Effector memory CD8-positive, alpha-beta T cell (primary cell): ENCODE results near the gene CDKAL1.
A peak's percentile ranks its signal among the peaks of the same experiment; 100 is the strongest.

Experiments
- ATAC-seq: fragments of 150-1000 bp; cut with Tn5 transposase; replicated peaks from 2 replicates; pipeline ENCODE4 v1.10.0; 2021; ENCODE audit warnings: mild to moderate bottlenecking, moderate library complexity
- DNase-seq, 3 experiments: peaks; one replicate each; pipeline ENCODE4 v3.0.0; 2021
- H3K27ac Mint-ChIP-seq, 2 donors: one replicate each; pipeline ENCODE4 v1.8.0; 2022; ENCODE audit warnings: mild to moderate bottlenecking in 2 of 2, mixed read lengths in 2 of 2, moderate library complexity in 2 of 2
- H3K27me3 Mint-ChIP-seq, 2 donors: one replicate each; pipeline ENCODE4 v1.8.0; 2022; ENCODE audit warnings: mixed read lengths in 2 of 2
- H3K36me3 Mint-ChIP-seq: one replicate; pipeline ENCODE4 v1.8.0; 2022; ENCODE audit warnings: mild to moderate bottlenecking, moderate library complexity, mixed read lengths; ENCODE audit not compliant: insufficient read depth
- H3K4me1 Mint-ChIP-seq, 2 donors: one replicate each; pipeline ENCODE4 v1.8.0; 2022; ENCODE audit warnings: low read depth in 2 of 2, mixed read lengths in 2 of 2
- H3K4me3 Mint-ChIP-seq, 2 donors: one replicate each; pipeline ENCODE4 v1.8.0; 2022; ENCODE audit warnings: mild to moderate bottlenecking in 2 of 2, mixed read lengths in 2 of 2, moderate library complexity in 2 of 2
- H3K9me3 Mint-ChIP-seq, 2 donors: one replicate each; pipeline ENCODE4 v1.8.0; 2022; ENCODE audit warnings: mixed read lengths in 2 of 2

The CDKAL1 gene

DNA sequence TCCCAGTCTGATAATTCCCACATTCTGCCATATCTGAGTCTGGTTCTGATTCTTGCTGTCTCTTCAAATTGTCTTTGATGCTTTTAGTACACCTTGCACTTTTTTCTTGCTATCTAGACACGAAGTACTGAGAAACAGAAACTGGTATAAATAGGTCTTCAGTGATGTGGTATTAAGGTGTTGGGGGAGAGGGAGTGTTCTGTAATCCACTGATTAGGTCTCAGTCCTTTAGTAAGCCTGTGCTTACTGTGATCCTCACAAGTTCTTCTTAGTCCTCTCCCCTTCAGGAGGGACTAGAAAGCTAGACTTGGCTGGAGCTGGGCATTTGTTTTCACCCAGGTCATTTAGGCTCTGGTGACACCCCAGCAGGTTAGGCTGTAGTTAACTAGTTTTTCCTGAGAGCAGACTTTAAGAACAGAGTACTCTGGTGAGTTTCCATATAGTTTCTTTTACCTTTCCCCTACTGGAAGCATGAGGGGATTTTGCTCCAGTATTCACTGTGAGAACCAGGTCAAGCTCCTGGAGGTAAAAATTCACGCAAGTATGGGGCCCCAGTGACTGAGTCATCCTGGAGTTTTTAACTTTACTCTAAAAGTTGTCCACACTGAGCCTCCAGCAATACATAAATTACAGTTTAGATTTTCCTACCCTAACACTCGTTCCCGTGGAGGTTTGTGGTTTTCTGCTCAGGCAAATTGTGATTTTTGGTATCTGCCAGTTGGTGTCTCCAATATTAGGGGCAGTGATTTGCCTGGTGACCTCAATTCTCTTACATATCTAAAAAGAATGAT is 154.6 kb downstream of the CDKAL1 start:
- DNase-seq (no peak), ATAC-seq (peak; percentile 74)
- Mint-ChIP-seq H3K4me3 (no peak overlapping the region), H3K27ac (peak overlapping the region in 1 of 2 donors; percentile 20), H3K9me3 (no peaks in the 10 kb centered on the region), H3K4me1 (peaks cover 10 to 38% of the 10 kb centered on the region in 2 donors), H3K36me3 (no peaks in the 10 kb centered on the region), H3K27me3 (no peaks in the 10 kb centered on the region)

DNA sequence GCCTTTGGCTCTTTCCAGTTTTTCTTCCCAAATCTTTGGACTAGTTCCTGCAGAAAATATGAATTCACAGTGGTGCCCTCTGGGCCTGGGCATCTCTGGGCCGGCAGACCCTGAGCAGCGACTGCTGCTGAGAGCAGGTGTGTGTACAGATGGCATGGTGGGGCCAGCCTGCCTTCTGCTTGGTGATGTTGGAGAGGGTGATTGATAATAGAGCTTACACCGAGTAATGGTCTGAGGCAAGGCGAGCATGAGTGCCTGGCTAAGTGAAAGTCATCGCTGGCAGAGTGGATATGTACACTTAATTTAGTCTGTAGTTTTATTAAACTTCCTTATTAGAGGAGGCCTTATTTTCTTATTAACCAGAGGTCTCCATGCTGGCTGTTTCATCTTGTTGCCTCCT is 156.9 kb downstream of the CDKAL1 start:
- H3K27me3 Mint-ChIP-seq = no peaks in the 10 kb centered on the region
- DNase-seq = no peak
- H3K4me3 Mint-ChIP-seq = no peak overlapping the region
- peaks cover 13 to 36% of the 10 kb centered on the region in 2 donors for H3K4me1 Mint-ChIP-seq
- H3K9me3 Mint-ChIP-seq = no peaks in the 10 kb centered on the region
- ATAC-seq = no peak
- no peak overlapping the region for H3K27ac Mint-ChIP-seq
- H3K36me3 Mint-ChIP-seq = no peaks in the 10 kb centered on the region

DNA sequence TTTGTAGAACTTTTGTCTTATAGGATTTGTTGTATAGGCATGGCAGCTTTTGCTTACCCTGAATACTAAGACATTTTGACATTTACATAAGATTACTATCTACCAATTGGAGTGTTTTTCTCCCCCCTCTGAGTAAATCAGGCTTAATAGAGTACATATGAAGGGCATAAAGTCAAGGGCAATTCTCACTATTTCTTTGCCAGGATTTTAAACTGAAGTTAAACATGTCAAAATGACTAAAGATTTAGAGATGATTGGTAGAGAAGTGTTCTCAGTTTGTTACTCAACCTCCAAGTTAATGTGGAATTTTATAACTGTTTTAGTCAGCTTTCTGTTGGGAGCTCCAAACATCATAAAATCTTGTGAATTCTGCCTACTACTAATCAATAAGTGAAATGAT is 157.8 kb downstream of the CDKAL1 start:
- ATAC-seq (no peak), DNase-seq (no peak)
- H3K36me3 Mint-ChIP-seq = no peaks in the 10 kb centered on the region
- no peaks in the 10 kb centered on the region for H3K27me3 Mint-ChIP-seq
- H3K4me3 Mint-ChIP-seq = no peak overlapping the region
- peaks cover 16 to 39% of the 10 kb centered on the region in 2 donors for H3K4me1 Mint-ChIP-seq
- no peak overlapping the region for H3K27ac Mint-ChIP-seq
- no peaks in the 10 kb centered on the region for H3K9me3 Mint-ChIP-seq

DNA sequence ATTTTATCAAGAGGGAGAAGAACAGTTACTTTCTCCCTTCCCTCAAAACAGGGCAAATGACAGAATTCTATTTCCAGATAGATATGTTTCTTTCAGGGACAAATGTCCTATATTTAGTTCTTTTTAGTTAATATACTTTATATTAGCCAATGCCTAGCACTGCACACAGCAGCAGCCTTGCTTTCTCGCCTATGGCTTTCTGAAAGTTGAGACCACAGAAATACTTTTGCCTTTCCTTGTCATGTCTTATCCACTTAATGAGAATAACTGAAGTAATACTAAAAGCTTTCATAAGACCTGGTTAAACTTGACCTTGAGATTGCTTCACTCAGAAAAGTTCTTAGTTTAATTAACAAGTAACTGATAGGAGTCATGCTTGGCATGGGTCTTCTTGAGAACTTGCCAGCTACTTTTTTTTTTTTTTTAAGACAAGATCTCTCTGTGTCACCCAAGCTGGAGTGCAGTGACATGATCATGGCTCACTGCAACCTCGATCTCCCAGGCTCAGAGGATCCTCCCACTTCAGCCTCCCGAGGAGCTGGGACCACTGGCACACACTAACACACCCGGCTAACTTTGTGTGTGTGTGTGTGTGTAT is 159.3 kb downstream of the CDKAL1 start:
- no peaks in the 10 kb centered on the region for H3K36me3 Mint-ChIP-seq
- no peaks in the 10 kb centered on the region for H3K9me3 Mint-ChIP-seq
- no peak for ATAC-seq
- no peak for DNase-seq
- H3K4me3 Mint-ChIP-seq = no peak overlapping the region
- no peaks in the 10 kb centered on the region for H3K27me3 Mint-ChIP-seq
- H3K4me1 Mint-ChIP-seq = peaks cover 13 to 41% of the 10 kb centered on the region in 2 donors
- H3K27ac Mint-ChIP-seq = no peak overlapping the region

DNA sequence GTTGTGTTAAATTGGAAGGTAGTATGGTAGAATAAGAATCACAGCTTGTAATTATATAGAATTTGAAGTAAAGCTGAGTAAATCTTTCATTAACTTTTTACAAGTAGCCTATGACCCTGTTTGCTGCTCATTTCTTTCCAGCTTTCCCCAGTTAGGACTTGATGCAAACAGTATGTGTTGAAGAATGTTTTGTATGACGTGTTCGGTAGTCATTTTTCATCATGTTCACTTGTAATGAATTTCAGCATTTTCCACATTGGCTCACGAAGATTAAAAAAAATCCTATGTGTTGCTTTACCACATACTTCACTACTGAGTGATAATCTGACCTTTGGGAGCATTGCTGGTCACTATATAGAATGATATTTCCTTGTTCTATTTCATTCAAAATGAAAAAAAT is 162.4 kb downstream of the CDKAL1 start:
- H3K27ac Mint-ChIP-seq = no peak overlapping the region

DNA sequence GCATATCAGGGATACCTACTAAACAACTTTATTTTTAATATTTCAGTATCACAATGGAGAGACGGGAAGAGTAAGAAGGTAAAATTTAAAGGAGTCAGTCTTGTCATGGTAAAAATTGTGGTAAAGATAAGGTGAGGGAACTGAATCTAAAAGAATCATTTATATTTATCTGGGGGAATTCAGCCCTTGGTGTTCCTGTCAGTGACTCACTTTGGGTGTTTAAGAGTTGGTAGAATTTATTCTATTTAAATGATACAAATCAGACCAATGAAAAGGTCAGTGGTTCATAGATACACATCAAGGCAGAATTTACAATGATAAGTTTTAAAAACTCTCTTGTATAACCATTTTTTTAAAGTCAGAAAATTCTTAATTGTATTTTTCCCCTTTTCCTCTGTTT is 164.4 kb downstream of the CDKAL1 start:
- Mint-ChIP-seq H3K36me3 (no peaks in the 10 kb centered on the region), H3K27ac (no peak overlapping the region), H3K9me3 (no peaks in the 10 kb centered on the region), H3K4me1 (peaks cover 22 to 33% of the 10 kb centered on the region in 2 donors), H3K4me3 (no peak overlapping the region), H3K27me3 (no peaks in the 10 kb centered on the region)
- DNase-seq (no peak), ATAC-seq (no peak)

More for the DNA sequence above, 162.4 kb downstream of the CDKAL1 start:
- DNase-seq = no peak
- no peaks in the 10 kb centered on the region for H3K27me3 Mint-ChIP-seq
- H3K36me3 Mint-ChIP-seq = no peaks in the 10 kb centered on the region
- ATAC-seq = no peak
- peaks cover 10 to 36% of the 10 kb centered on the region in 2 donors for H3K4me1 Mint-ChIP-seq
- H3K4me3 Mint-ChIP-seq = no peak overlapping the region
- no peaks in the 10 kb centered on the region for H3K9me3 Mint-ChIP-seq

DNA sequence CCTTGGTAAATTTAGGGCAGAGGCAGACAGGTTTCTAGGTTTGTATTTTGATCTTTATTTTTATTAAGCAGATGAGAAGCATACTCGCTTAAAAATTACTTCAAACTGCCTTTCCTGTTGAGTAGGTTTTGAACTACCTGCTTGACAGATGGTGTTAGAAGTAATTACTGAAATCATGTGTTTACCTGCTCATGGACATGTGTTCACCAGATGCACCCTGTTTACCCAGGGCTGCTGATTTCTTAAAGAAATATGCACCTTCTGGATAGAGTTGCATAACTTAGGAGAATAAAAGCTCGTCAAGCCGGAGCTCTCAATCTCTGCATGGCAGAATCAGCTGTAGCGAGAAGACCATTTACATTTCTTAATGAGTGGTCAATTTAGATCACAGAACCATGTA is 165.1 kb downstream of the CDKAL1 start:
- no peak for DNase-seq
- no peaks in the 10 kb centered on the region for H3K9me3 Mint-ChIP-seq
- no peak for ATAC-seq
- H3K36me3 Mint-ChIP-seq = no peaks in the 10 kb centered on the region
- no peak overlapping the region for H3K27ac Mint-ChIP-seq
- no peaks in the 10 kb centered on the region for H3K27me3 Mint-ChIP-seq
- peaks cover 22 to 39% of the 10 kb centered on the region in 2 donors for H3K4me1 Mint-ChIP-seq
- no peak overlapping the region for H3K4me3 Mint-ChIP-seq

DNA sequence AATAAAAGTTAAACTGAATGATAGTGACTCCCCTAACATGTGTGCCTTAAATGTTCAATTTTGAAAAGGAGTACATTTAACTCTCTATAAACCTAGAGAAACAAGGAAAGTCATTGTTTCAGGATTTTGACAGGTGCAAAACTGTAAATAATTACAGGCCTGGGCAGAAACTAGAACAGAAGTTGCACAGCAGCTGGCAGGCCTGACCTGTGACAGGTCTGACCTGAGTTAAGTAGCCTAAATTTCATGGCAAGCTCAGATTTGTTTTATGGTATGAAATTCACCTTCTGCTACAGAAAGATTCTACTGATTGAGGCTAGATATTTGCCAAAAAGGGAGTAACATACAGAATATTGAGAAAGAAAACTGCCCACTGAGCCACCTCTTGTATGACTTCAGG is 166.1 kb downstream of the CDKAL1 start:
- Mint-ChIP-seq H3K27me3 (no peaks in the 10 kb centered on the region), H3K36me3 (no peaks in the 10 kb centered on the region), H3K9me3 (no peaks in the 10 kb centered on the region), H3K4me1 (peaks cover 20 to 34% of the 10 kb centered on the region in 2 donors), H3K27ac (no peak overlapping the region), H3K4me3 (no peak overlapping the region)
- ATAC-seq (no peak), DNase-seq (no peak)

DNA sequence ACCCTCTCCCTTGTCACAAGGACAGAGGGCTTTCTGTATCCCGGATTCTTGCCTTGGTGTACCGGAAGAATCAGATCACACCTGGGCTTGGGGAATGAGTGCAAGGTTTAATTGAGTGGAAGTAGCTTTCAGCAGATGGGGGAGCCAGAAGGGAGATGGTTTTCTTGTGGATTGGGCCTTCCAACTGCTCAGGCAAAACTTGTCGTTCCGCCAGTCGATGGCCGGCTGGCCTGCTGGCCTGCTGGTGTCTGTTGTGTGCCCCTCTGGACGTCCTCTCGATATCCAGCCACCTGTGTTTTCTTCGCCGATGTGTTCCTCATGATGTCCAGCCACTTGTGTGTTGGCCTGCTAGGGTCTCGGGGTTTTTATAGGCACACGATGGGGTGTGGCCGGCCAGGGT is 168.1 kb downstream of the CDKAL1 start:
- H3K36me3 Mint-ChIP-seq = no peaks in the 10 kb centered on the region
- H3K27me3 Mint-ChIP-seq = no peaks in the 10 kb centered on the region
- no peak for ATAC-seq
- no peak for DNase-seq
- H3K27ac Mint-ChIP-seq = peak overlapping the region in 1 of 2 donors; percentile 33
- no peak overlapping the region for H3K4me3 Mint-ChIP-seq
- peaks cover 24 to 43% of the 10 kb centered on the region in 2 donors for H3K4me1 Mint-ChIP-seq
- H3K9me3 Mint-ChIP-seq = no peaks in the 10 kb centered on the region

DNA sequence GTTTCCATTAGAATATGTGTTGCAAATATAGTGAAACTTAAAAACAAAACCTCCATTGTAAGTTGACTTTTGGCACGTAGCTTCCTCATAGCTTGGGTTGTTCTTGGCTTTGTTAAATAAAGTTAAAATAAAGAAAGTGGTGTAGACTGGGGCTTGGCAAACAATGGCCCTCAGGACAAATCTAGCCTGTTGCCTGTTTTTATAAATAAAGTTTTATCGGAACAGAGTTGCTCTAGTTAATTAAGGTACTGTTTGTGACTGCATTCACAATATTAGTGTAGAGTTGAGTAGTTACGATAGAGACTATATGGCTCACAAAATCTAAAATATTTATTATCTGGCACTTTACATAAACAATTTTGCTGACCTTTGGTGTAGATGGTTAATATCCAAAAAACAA is 168.8 kb downstream of the CDKAL1 start:
- Mint-ChIP-seq H3K27me3 (no peaks in the 10 kb centered on the region), H3K36me3 (no peaks in the 10 kb centered on the region), H3K9me3 (no peaks in the 10 kb centered on the region), H3K4me3 (no peak overlapping the region), H3K4me1 (peaks cover 24 to 40% of the 10 kb centered on the region in 2 donors), H3K27ac (peak overlapping the region in 1 of 2 donors; percentile 30)
- DNase-seq = no peak
- no peak for ATAC-seq

DNA sequence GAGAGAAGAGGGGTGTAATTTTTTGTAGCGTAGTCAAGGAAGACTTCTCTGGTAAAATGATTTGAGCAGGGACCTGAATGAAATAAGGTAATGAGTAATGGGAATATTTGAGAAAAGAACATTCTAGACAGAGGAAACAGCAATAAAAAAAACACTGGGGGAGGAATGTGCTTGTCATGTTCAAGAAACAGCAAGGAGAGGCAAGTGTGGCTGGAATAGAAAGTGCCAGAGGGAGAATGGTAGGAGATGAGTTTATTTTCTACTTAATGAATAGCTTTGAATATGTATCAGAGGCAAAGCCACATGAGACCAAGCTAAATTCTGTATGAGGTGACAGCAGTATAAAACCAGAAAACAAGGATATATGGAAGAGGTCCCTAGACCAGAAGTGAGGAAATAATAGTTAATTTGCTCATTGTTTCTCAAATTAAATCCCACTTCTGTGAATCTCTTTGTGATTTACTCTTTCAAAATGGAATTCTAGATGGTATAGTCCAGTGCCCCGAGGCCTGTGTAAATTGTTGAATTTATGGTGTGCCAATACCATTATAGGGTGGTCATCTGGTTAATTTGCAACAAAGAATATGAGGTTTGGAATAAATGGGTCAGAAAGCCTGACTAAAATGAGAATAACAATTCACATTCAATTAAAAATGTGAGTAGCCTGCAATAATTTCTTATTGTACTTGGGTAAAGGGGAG is 170.2 kb downstream of the CDKAL1 start:
- ATAC-seq (no peak), DNase-seq (no peak)
- Mint-ChIP-seq H3K9me3 (no peaks in the 10 kb centered on the region), H3K4me1 (peaks cover 25 to 42% of the 10 kb centered on the region in 2 donors), H3K4me3 (no peak overlapping the region), H3K36me3 (peaks cover 4% of the 10 kb centered on the region), H3K27me3 (no peaks in the 10 kb centered on the region), H3K27ac (no peak overlapping the region)

DNA sequence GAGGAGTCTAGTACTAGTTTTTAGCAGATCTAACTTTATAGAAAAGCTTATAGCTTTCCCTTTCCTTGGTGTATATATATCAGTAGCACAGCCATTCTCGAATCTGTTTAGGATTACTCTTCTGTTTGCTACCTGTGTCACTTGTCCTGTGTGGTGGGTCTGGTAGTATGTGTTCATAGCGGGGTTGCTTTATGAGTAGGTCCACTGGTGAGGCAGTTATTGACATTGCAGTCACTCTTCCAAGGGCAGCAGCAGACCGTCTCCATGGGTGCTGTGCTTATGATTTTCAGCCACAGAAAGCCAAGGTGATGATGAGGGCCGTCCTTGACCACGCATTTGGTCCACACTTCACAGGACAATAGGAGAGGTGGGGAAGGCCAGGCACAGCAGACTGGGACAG is 171.5 kb downstream of the CDKAL1 start:
- DNase-seq = no peak
- no peak for ATAC-seq
- Mint-ChIP-seq H3K4me3 (no peak overlapping the region), H3K36me3 (peaks cover 4% of the 10 kb centered on the region), H3K9me3 (no peaks in the 10 kb centered on the region), H3K4me1 (peaks cover 25 to 46% of the 10 kb centered on the region in 2 donors), H3K27me3 (no peaks in the 10 kb centered on the region), H3K27ac (no peak overlapping the region)

DNA sequence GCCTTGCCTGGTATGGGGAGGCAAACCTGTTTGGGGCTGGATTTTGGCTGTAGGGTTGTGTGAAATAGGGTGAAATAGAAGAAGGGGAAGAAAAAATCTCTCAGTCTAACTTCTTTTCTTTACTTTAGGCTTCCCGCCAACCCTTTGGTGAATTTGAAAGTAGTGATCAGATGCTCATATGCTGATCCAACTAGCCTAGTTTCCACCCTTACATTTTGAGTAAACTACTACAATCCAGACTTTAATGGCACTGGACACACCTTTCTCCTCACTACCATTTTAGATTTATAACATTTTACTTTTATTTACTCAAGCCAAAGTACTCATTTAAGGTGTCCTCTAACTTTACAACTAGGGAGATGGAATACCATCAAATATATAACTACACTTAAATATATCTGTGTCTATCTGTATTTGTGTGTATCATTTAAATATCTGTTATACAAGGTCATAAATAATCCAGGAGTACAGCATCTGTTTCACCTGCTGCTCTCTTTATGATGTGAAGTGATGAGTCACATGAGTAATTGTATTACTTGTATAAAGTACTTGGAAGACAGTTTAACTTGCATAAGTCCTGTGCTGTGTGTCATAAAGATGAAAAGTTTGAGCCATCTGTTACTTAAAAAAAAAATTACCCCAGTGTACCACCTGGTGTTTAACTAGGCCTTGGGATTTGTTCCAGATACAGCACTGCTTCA is 172.1 kb downstream of the CDKAL1 start:
- ATAC-seq = no peak
- H3K27ac Mint-ChIP-seq = peak overlapping the region; percentile 5 to 65

More for the DNA sequence above, 172.1 kb downstream of the CDKAL1 start:
- Mint-ChIP-seq H3K4me3 (no peak overlapping the region), H3K27me3 (no peaks in the 10 kb centered on the region), H3K36me3 (peaks cover 4% of the 10 kb centered on the region), H3K9me3 (no peaks in the 10 kb centered on the region), H3K4me1 (peaks cover 25 to 47% of the 10 kb centered on the region in 2 donors)
- DNase-seq = no peak
